Mesenchymal stem cell (in vitro differentiated cells and primary cell): ENCODE results near the gene ARID5B.
A peak's percentile ranks its signal among the peaks of the same experiment; 100 is the strongest.

Experiments used
- DNase-seq: peaks from one replicate; pipeline ENCODE4 v3.0.0-alpha.2; 2013
- H2AFZ ChIP-seq: one replicate; pipeline ENCODE4 v1.6.1; 2013; ENCODE audit warnings: low read depth, mild to moderate bottlenecking, control low read depth, inconsistent platforms, low read length, moderate library complexity
- H2AK5ac ChIP-seq: 2 replicates; pipeline ENCODE4 v1.6.1; 2013; ENCODE audit warnings: low read length, moderate library complexity, mild to moderate bottlenecking, inconsistent platforms; ENCODE audit not compliant: severe bottlenecking
- H2BK120ac ChIP-seq: one replicate; pipeline ENCODE4 v1.6.1; 2013; ENCODE audit warnings: low read depth, mild to moderate bottlenecking, inconsistent platforms, low read length, moderate library complexity
- H2BK12ac ChIP-seq, 2 experiments: one replicate each; pipeline ENCODE4 v1.6.1; 2013; ENCODE audit warnings: inconsistent platforms in 2 of 2, low read length in 2 of 2, mild to moderate bottlenecking in 2 of 2, moderate library complexity in 2 of 2, control low read depth in 1 of 2
- H2BK15ac ChIP-seq: one replicate; pipeline ENCODE4 v1.6.1; 2013; ENCODE audit warnings: mild to moderate bottlenecking, low read depth, inconsistent platforms; ENCODE audit not compliant: poor library complexity, severe bottlenecking
- H2BK5ac ChIP-seq: 2 replicates; pipeline ENCODE4 v1.6.1; 2013; ENCODE audit warnings: low read depth, mild to moderate bottlenecking, low read length, control low read depth, inconsistent platforms; ENCODE audit not compliant: poor library complexity, severe bottlenecking
- H3K14ac ChIP-seq, 2 experiments: one replicate each; pipeline ENCODE4 v1.6.1; 2013; ENCODE audit warnings: inconsistent platforms in 2 of 2, low read length in 2 of 2, control low read depth in 1 of 2, mild to moderate bottlenecking in 1 of 2, moderate library complexity in 1 of 2
- H3K18ac ChIP-seq, 2 experiments: one replicate each; pipeline ENCODE4 v1.6.1; 2013; ENCODE audit warnings: inconsistent platforms in 2 of 2, low read length in 2 of 2, control low read depth in 1 of 2, low read depth in 1 of 2, mild to moderate bottlenecking in 1 of 2
- H3K23ac ChIP-seq, 2 experiments: one replicate each; pipeline ENCODE4 v1.6.1; 2013; ENCODE audit warnings: inconsistent platforms in 2 of 2, low read length in 2 of 2, mild to moderate bottlenecking in 2 of 2, moderate library complexity in 2 of 2, control low read depth in 1 of 2
- H3K27ac ChIP-seq: 2 replicates; pipeline ENCODE4 v1.5.1; 2013; ENCODE audit warnings: mild to moderate bottlenecking, moderate library complexity, low read length, control low read depth, inconsistent platforms; ENCODE audit not compliant: poor library complexity, severe bottlenecking
- H3K27me3 ChIP-seq, 2 experiments: 2 replicates each; pipeline versions ENCODE4 v1.6.1 to v1.7.0; 2013; ENCODE audit warnings: low read length in 2 of 2, mild to moderate bottlenecking in 2 of 2, moderate library complexity in 2 of 2, control low read depth in 1 of 2, inconsistent platforms in 1 of 2; ENCODE audit not compliant: control insufficient read depth in 1 of 2, insufficient read depth in 1 of 2
- H3K36me3 ChIP-seq, 2 experiments: 2 replicates each; pipeline versions ENCODE4 v1.6.1 to v1.7.0; 2013; ENCODE audit warnings: low read length in 2 of 2, control low read depth in 1 of 2, inconsistent platforms in 1 of 2, low read depth in 1 of 2, mild to moderate bottlenecking in 1 of 2; ENCODE audit not compliant: insufficient read depth in 2 of 2, control insufficient read depth in 1 of 2
- H3K4ac ChIP-seq, 2 experiments: one replicate each; pipeline ENCODE4 v1.6.1; 2013; ENCODE audit warnings: inconsistent platforms in 2 of 2, low read length in 2 of 2, mild to moderate bottlenecking in 2 of 2, moderate library complexity in 2 of 2, control low read depth in 1 of 2, low read depth in 1 of 2
- H3K4me1 ChIP-seq: 2 replicates; pipeline ENCODE4 v1.6.1; 2013; ENCODE audit warnings: low read depth, low read length, control low read depth; ENCODE audit not compliant: control insufficient read depth, insufficient read depth
- H3K4me2 ChIP-seq: 2 replicates; pipeline ENCODE4 v1.6.1; 2013; ENCODE audit warnings: low read length, mild to moderate bottlenecking, inconsistent platforms; ENCODE audit not compliant: poor library complexity, severe bottlenecking
- H3K4me3 ChIP-seq, 2 experiments: 2 replicates each; pipeline versions ENCODE4 v1.5.1 to v1.7.0; 2013; ENCODE audit warnings: low read length in 2 of 2, mild to moderate bottlenecking in 2 of 2, control low read depth in 1 of 2, low read depth in 1 of 2; ENCODE audit not compliant: insufficient read depth in 1 of 2
- H3K79me1 ChIP-seq: replicated peaks from 2 replicates; pipeline ENCODE4 v1.6.1; 2013; ENCODE audit warnings: mild to moderate bottlenecking, control low read depth, low read length, inconsistent platforms; ENCODE audit not compliant: poor library complexity, severe bottlenecking
- H3K9ac ChIP-seq: 2 replicates; pipeline ENCODE4 v1.7.0; 2013; ENCODE audit warnings: mild to moderate bottlenecking, low read length, moderate library complexity
- H3K9me3 ChIP-seq: 2 replicates; pipeline ENCODE4 v1.7.0; 2013; ENCODE audit warnings: mild to moderate bottlenecking, low read length; ENCODE audit not compliant: control insufficient read depth
- H4K8ac ChIP-seq: one replicate; pipeline ENCODE4 v1.6.1; 2013; ENCODE audit warnings: inconsistent platforms, mild to moderate bottlenecking, low read length, moderate library complexity
- H4K91ac ChIP-seq: one replicate; pipeline ENCODE4 v1.6.1; 2013; ENCODE audit warnings: mild to moderate bottlenecking, low read length, inconsistent platforms
- WGBS: methylation state at CpG from one replicate; pipeline ENCODE4 v1.1.7; 2013; ENCODE audit warnings: mixed read lengths; 5-methylcytosine and 5-hydroxymethylcytosine counted together

ARID5B gene

DNA sequence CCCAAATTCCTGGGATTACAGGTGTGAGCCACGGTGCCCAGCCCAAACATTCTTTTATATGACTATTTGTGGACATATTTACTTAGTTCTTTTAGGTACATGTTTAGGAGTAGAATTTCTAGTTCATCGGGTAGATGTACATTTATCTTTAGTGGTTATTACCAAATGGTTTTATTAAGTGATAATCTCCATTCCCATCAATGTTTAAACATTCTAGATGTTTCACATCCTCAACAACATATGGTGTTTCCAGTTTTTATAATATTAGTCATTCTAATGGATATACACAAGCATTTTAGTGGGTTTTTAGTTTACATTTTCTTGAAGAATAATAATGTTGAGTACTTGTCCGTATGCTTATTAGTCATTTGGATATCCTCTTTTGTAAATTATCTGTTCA lies 235.4 kb downstream of the ARID5B start:
- no peaks in the 10 kb centered on the region for H3K36me3 ChIP-seq
- no peak overlapping the region for H3K18ac ChIP-seq
- no peak overlapping the region for H2AFZ ChIP-seq
- H3K27me3 ChIP-seq, result no peaks in the 10 kb centered on the region
- H4K8ac ChIP-seq, result no peak overlapping the region
- H3K79me1 ChIP-seq, result no peaks in the 10 kb centered on the region
- H3K4me1 ChIP-seq, result no peaks in the 10 kb centered on the region
- H2BK120ac ChIP-seq, result no peak overlapping the region
- H3K9me3 ChIP-seq, result no peaks in the 10 kb centered on the region
- H3K9ac ChIP-seq, result no peak overlapping the region
- H3K4me3 ChIP-seq, result no peak overlapping the region
- H2AK5ac ChIP-seq, result no peak overlapping the region
- H3K27ac ChIP-seq, result no peak overlapping the region
- H3K4ac ChIP-seq, result no peak overlapping the region
- peak; percentile 70 for DNase-seq
- no peak overlapping the region for H2BK12ac ChIP-seq
- no peak overlapping the region for H4K91ac ChIP-seq
- no peak overlapping the region for H2BK5ac ChIP-seq
- no CpG with 5 or more reads among the region's 3 CpGs for WGBS
- no peak overlapping the region for H3K23ac ChIP-seq
- no peak overlapping the region for H2BK15ac ChIP-seq
- H3K4me2 ChIP-seq, result no peak overlapping the region
- H3K14ac ChIP-seq, result no peak overlapping the region
